DND-41 (cell line): Measurements from ENCODE around the gene HLTF.

ENCODE experiments used
- ATAC-seq: fragments of 200-7000 bp; cut with Tn5 transposase; 3 replicates; pipeline ENCODE4 v1.9.1; 2021; ENCODE audit warnings: low read depth; ENCODE audit not compliant: insufficient read depth
- DNase-seq: peaks from one replicate; pipeline ENCODE4 v3.0.0-alpha.2; 2020
- H2AFZ ChIP-seq: 2 replicates; pipeline ENCODE4 v1.6.0; 2012; ENCODE audit warnings: low read depth, low read length
- H3K27ac ChIP-seq: 2 replicates; pipeline ENCODE4 v1.5.1; 2012; ENCODE audit warnings: low read length, inconsistent platforms
- H3K27me3 ChIP-seq: fragments of 200-600 bp; sonication (generic); 2 replicates; pipeline ENCODE4 v1.6.0; 2012; ENCODE audit warnings: low read length, mild to moderate bottlenecking, inconsistent platforms; ENCODE audit not compliant: insufficient read depth, poor library complexity
- H3K36me3 ChIP-seq: 2 replicates; pipeline ENCODE4 v1.5.1; 2012; ENCODE audit warnings: low read length, inconsistent platforms; ENCODE audit not compliant: insufficient read depth
- H3K4me1 ChIP-seq: 2 replicates; pipeline ENCODE4 v1.5.1; 2012; ENCODE audit warnings: mild to moderate bottlenecking, low read length; ENCODE audit not compliant: insufficient read depth
- H3K4me2 ChIP-seq: 2 replicates; pipeline ENCODE4 v1.6.0; 2012; ENCODE audit warnings: mild to moderate bottlenecking, moderate library complexity, low read length, inconsistent platforms; ENCODE audit not compliant: insufficient read depth
- H3K4me3 ChIP-seq, 2 experiments: fragments of 200-600 bp in 1 of 2; shearing (Covaris generic) in 1 of 2; 2 replicates each; pipeline ENCODE4 v1.5.1; 2012 to 2016; ENCODE audit warnings: inconsistent platforms in 2 of 2, low read length in 2 of 2, mild to moderate bottlenecking in 2 of 2, low read depth in 1 of 2, moderate library complexity in 1 of 2
- H3K79me2 ChIP-seq: 2 replicates; pipeline ENCODE4 v1.6.0; 2012; ENCODE audit warnings: low read length, inconsistent platforms; ENCODE audit not compliant: insufficient read depth
- H3K9ac ChIP-seq: 2 replicates; pipeline ENCODE4 v1.6.0; 2012; ENCODE audit warnings: low read depth, mild to moderate bottlenecking, inconsistent platforms, low read length, moderate library complexity
- H3K9me3 ChIP-seq: 2 replicates; pipeline ENCODE4 v1.5.1; 2012; ENCODE audit warnings: low read length, moderate library complexity, mild to moderate bottlenecking, inconsistent platforms; ENCODE audit not compliant: insufficient read depth, severe bottlenecking
- H4K20me1 ChIP-seq: 2 replicates; pipeline ENCODE4 v1.6.0; 2012; ENCODE audit warnings: low read length; ENCODE audit not compliant: insufficient read depth
- CTCF ChIP-seq: IDR thresholded peaks from 2 replicates; pipeline ENCODE4 v1.5.1; 2012; ENCODE audit warnings: borderline replicate concordance, low read length, moderate library complexity, mild to moderate bottlenecking; ENCODE audit not compliant: poor library complexity, severe bottlenecking; ENCODE audit errors: extremely low read depth
- EZH2 ChIP-seq: IDR thresholded peaks from 3 replicates; pipeline ENCODE4 v1.6.1; 2012; ENCODE audit warnings: borderline replicate concordance, low read depth, mild to moderate bottlenecking, moderate library complexity, low read length, inconsistent platforms; ENCODE audit not compliant: severe bottlenecking

HLTF gene

DNA sequence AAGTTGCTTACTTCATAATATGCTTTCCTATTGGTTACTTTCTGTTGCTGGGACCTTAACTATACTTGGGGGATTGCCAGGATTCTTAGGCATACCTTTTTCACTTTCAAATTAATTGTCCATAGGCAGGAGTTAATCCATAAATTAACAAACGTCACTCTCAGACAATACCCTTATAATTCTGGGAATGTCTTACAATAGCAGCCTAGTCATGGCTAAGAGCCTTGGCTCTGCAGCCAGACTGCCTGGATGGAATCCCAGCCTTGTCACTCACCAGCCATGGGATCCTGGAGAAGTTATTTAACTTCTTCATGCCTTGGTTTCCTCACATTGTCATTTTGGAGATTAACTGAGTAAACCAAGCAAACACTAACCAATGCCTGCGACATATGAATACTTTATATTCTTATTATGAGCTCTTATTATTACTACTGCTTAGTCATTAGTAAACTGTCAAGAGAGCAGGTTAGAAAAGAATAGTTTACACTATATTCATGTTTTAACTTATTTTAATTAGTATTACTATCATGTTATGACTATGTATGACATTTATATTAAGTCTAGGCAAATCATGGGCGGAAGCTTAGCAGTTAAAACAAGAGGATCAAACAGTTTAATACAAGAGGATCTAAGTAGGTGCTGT is 66.0 kb downstream of the HLTF start:
- H3K4me1 ChIP-seq, result peaks cover 6% of the 10 kb centered on the region
- TF ChIP-seq CTCF, result no peak
- no peak for TF ChIP-seq EZH2
- H3K27ac ChIP-seq, result no peak overlapping the region
- no peak overlapping the region for H2AFZ ChIP-seq
- no peak overlapping the region for H3K4me2 ChIP-seq
- DNase-seq (no peak), ATAC-seq (no peak)
- H3K9me3 ChIP-seq, result no peaks in the 10 kb centered on the region
- no peaks in the 10 kb centered on the region for H3K27me3 ChIP-seq
- H3K4me3 ChIP-seq, result no peak overlapping the region
- H4K20me1 ChIP-seq, result no peaks in the 10 kb centered on the region
- no peaks in the 10 kb centered on the region for H3K79me2 ChIP-seq
- peaks cover 5% of the 10 kb centered on the region; the same call in 1 of the 2 replicates for H3K36me3 ChIP-seq
- H3K9ac ChIP-seq, result no peak overlapping the region

- TF ChIP-seq EZH2, result no peak
- no peak for TF ChIP-seq CTCF
- DNase-seq (no peak), ATAC-seq (no peak)
- Histone ChIP-seq H3K4me3 (no peak overlapping the region), H3K9ac (no peak overlapping the region), H3K4me1 (peaks cover 6% of the 10 kb centered on the region), H3K4me2 (no peak overlapping the region), H4K20me1 (no peaks in the 10 kb centered on the region), H3K27ac (no peak overlapping the region), H3K9me3 (no peaks in the 10 kb centered on the region), H3K27me3 (no peaks in the 10 kb centered on the region), H2AFZ (no peak overlapping the region), H3K36me3 (no peaks in the 10 kb centered on the region), H3K79me2 (no peaks in the 10 kb centered on the region)
Observed at GRCh38 chr3:149019580-149019979, 66.8 kb downstream of the HLTF start.

- ATAC-seq, result no peak
- TF ChIP-seq EZH2, result no peak
- no peak for TF ChIP-seq CTCF
- H3K79me2 ChIP-seq, result no peaks in the 10 kb centered on the region
- no peak overlapping the region for H3K4me3 ChIP-seq
- no peaks in the 10 kb centered on the region for H4K20me1 ChIP-seq
- H3K36me3 ChIP-seq, result no peaks in the 10 kb centered on the region
- peaks cover 6% of the 10 kb centered on the region for H3K4me1 ChIP-seq
- no peaks in the 10 kb centered on the region for H3K9me3 ChIP-seq
- DNase-seq, result no peak
- H3K4me2 ChIP-seq, result no peak overlapping the region
- H3K27me3 ChIP-seq, result no peaks in the 10 kb centered on the region
- H3K9ac ChIP-seq, result no peak overlapping the region
- H2AFZ ChIP-seq, result no peak overlapping the region
- no peak overlapping the region for H3K27ac ChIP-seq
Observed at GRCh38 chr3:149018247-149018646, 68.1 kb downstream of the HLTF start.
